Measurements from ENCODE around the gene KCNMB2.

The KCNMB2 gene

DNA sequence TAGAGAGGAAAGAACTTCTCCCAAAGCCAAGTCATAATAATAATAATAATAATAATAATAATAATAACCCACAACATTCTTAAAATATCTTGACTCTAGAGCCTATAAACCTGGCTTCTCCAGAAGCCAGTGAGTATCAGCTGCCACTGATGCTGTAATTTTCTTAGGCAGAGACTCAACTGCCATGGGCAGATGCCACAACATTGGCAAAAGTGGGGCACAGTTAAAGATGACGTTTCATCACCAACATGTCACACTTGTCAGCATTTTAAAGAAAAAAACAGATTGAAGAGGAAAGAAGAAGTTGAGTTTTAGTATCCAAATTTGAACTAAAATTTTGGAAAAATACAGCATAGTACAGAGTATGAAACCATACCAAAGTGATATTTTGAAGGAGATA, 270.4 kb downstream of the KCNMB2 start:
- DNase-seq (ENCODE audit: low spot score) = no peak

DNA sequence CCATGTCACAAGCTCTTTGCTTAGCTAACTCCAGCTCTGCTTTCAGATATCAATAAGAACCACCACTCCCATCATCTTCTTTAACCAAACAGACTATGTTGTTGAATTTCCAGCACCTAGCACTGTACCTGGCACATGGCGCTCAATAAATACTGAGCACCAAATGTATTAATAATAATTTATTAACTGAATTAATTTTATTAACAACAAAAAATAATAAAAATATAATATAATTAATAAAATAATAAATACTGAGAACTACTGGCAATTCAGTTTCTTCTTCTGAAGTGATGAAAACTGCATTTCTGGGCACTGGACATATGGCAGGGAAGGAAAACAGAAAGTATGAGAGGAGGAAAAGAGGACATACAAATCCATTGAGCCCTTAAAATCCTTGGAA, 271.5 kb downstream of the KCNMB2 start:
- DNase-seq (ENCODE audit: low spot score) = no peak

DNA sequence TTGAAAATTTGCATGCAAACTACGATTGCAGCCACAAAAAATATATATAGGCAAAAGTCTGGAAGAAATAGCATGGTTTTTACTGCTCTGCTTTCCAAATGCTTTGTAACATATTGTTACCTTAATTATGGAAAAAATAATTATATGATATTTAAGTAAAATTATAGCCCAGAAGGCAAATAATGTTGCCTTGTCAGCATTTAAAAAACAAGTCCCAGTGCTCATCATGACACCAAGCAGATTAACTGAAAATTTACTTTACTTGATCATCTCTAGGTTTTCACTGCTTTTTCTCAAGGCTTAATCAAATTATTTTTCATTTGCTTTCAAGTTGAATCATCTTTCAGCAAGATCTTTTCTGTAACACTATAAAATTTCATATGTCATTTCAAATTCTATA, 272.5 kb downstream of the KCNMB2 start:
- DNase-seq (ENCODE audit: low spot score) = peak; percentile 62

DNA sequence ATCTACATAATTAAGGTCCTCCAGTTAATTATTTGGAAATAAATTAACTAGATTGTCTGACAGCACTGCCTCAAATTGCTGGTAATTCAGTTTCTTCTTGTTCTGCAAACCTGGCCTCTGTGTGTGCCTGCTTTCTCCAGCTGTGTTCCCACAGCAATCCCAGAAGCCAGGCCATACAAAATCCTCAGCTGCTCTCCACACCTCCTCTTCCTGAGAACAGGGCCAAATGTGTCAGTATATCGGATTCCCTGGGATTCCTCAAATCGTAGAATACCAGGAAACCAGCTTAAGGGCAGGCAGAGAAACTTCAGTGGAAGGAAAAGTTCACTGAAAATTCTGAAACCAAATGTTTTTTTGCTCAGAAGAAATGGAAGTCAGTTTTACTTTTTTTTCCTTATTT, 273.9 kb downstream of the KCNMB2 start:
- peak; percentile 36 for DNase-seq (ENCODE audit: low spot score)

DNA sequence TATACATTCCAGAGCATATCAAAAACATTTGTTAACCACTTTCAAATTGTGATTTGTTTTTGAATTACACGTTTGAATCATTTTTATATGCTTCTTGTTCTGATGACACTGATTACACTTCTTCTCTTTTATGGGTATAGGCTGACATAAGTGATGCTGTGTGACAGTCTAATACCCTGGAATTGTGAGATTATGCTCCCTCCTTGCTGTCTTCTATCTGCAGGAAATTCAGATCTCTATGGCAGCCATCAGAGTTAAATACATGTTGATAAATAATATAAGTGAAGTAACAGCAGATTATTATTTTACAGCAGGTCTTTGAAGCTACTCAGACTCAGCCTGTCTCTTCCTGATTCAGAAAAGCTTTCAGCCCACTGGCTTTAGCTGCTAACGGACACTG, 286.5 kb downstream of the KCNMB2 start:
- no peak for DNase-seq (ENCODE audit: low spot score)

DNA sequence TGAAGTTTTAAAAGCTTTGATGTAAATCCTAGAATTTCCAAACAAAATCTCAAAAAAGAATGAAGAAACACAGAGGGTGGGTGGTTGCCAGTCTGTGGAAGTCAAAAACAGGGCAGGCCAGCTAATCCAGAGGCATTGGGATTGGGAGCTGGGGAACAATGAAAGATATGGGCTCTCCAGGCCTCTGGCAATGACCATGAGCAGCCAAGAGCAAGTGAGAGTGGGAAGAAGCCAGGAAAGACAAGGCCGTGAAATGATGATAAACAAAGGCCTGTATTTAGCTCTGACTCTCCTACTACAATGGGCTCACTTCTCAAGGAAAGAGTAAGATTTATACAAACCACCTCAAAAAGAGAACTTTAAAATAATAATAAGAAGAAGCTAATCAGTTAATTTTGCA, 286.9 kb downstream of the KCNMB2 start:
- DNase-seq (ENCODE audit: low spot score) = no peak

DNA sequence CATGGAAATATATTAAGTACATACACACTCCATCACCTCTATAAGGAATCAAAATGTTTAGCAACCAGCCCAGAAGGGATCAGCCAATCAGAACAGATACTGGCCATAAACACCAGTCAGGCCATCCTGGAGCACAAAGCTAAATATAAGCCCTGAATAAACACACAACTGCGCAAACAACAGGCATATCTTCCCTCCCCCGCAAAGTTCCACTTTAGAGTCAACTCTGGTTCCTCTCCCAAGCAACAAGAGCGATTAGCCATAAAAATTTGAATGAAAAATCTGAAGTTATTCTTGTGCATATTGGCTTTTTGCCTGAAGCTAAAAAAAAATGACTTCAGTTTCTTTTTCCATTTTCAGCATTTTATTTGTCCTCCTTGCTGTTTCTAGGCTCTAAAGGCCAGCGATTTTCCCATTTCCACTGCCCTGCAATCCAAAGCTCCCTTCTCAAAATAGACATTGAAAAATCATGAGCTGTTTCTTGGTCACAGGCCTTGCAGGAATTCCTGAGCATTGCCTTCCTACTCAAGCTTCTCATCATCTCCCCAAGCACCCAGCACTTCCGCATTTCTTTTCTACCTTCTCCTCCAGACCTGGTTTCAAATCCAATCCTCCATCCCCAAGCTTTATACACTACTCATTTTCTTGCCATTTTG, 287.5 kb downstream of the KCNMB2 start:
- DNase-seq (ENCODE audit: low spot score) = no peak

DNA sequence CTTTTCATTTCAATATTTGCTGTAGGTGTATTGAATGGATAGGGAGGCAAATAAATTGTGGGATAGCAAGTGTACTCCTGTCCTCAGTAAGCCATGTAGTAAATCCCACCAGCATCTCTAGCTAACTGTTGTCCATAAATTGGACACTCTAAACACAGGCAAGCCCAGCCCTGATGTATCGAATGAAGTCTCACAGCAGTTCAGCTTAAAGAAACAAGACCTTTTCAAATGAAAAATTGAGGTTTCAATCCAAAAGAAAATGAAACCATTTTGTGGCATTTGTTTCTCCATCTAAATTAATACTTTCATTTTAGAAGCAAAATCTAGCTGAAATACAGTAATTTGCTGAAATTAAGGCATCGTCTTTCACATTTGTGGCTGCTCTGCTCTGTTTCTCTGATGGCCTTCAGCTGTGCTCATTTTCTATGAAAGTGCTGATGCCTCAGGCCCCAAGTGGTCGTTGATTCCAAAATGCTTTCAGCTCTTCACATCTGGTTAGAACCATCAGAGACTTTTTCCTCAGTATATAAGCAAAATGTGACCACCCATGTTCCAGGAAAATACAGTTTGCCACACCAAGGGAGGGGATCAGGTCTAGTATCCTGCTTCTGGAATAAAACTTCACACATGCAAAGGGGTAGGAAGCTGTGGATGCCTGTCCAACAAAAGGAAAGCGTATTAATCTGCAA, 290.3 kb downstream of the KCNMB2 start:
- no peak for DNase-seq (ENCODE audit: low spot score)

DNA sequence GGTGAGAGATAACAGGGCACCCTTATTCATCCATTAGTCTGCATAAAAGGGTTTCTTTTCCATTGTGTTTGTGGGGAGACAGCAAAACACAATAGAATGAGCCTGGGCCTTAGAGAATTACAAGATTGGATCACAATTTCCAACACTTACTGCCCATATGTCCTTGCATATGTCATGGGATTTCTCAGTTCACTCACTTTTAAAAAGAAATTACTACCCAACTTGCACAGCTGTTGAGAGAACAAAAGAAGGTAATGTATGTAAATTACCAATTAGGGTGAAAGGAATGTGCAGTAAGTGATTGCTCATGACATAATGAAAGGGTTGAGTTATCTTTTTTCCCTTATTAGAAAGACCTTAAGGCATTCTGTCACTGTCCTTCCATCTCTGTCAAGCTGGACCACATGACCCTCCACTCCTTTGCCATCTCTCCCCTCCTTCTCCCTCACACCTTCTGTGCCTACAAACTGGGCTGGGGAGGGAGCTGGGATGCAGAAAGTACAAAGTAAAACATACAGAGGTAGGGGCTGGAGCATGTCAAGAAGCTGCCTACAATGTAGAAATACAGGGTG, 291.1 kb downstream of the KCNMB2 start:
- no peak for DNase-seq (ENCODE audit: low spot score)

DNA sequence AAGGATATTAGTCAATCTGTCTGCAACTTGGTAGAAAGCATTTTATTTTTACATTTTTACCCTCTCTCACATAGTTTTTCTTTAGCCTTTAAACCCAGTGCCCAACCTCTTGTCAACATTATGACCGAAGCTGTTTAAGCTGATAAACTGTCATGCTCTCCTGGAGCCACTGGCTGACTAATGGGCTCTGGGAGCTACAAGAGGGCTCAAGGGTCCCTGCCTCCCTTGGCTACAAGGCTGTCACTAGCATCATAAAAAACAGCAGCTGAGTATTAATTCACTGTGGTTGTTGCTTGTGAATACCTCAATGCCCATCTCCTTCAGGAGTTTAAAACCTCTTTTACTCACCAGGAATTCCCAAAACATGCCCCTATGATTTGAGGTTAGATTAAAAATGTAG, 297.5 kb downstream of the KCNMB2 start:
- no peak for DNase-seq (ENCODE audit: low spot score)

DNA sequence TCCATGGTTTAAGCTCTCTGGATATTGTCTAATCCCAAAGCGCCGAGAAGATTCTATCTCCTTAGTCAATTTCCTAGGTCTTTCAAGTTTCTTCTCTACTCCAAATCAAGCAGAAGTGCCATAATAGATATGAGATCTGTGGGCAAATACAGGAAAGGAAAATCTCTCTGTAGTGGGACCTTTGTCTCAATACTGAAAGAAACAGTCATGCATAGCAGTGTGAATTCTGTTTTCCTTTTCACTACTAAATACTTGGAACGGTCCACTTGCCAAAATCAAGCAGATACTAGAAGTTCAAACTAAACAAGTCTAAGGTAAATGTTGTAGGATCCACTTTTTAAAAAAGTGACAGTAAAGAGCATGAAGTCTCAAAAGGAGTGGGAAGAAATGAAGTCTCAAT, 298.8 kb downstream of the KCNMB2 start:
- no peak for DNase-seq (ENCODE audit: low spot score)

DNA sequence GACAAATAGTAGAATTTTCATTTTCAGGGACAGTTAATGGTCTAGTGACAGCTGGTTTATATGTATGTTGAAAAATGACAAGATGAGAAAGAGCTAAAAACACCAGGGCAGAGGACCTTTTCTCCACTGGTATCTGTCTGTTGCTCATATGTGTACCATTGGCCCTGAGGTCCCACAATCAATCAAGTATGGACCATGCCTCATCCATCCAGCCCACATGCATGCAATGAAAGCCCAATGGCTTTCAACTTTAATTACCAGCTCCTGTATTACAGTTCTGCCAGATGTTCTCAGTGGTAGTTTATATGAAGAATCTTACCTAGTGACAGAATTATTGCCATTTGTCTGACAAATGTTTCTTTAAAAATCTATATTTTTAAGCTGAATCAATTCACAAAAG, 301.3 kb downstream of the KCNMB2 start:
- no peak for DNase-seq (ENCODE audit: low spot score)

DNA sequence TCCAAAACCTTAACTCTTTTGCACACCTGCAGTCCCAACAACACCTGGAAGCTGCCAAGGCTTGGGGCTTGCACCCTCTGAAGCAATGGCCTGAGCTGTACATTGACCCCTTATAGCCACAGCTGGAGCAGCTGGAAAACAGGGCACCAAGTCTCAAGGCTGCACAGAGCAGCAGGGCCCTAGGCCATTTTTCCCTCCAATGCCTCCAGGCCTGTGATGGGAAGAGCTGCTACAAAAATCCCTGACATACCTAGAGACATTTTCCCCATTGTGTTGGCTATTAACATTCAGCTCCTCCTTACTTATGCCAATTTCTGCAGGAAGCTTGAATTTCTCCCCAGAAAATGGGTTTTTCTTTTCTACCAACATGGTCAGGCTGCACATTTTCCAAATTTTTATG, 304.4 kb downstream of the KCNMB2 start:
- no peak for DNase-seq (ENCODE audit: low spot score)

DNA sequence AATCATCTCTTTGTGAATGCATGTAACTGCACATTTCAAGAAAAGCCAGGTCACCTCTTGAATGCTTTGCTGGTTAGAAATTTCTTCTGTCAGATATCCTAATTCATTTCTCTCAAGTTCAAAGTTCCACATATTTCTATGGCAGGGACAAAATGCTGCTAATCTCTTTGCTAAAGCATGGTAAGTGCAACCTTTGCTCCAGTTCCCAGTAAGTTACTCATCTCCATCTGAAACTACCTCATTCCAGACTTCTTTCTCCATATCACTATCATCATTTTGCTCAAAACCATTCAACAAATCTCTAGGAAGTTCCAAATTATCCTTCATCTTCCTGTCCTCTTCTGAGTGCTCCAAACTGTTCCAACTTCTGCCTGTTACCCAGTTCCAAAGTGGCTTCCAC, 304.8 kb downstream of the KCNMB2 start:
- no peak for DNase-seq (ENCODE audit: low spot score)

DNA sequence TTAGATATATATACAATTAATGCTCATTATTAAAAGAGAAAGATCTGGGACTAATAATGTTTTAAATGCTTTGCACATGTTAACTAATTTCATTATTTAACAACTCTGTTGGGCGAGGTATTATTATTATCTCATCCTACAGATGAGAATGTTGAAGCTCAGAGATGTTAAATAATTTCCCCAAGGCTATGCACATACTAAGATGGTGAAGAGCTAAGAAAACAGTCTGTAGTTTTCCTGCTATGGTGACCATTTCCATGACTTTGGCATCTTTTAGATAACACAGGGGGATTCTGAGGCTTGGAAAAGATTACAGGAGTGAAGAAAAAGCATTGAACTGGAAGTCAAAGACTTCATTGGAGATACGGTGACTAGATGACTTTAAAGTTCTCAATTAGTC, 308.7 kb downstream of the KCNMB2 start:
- DNase-seq (ENCODE audit: low spot score) = no peak

DNA sequence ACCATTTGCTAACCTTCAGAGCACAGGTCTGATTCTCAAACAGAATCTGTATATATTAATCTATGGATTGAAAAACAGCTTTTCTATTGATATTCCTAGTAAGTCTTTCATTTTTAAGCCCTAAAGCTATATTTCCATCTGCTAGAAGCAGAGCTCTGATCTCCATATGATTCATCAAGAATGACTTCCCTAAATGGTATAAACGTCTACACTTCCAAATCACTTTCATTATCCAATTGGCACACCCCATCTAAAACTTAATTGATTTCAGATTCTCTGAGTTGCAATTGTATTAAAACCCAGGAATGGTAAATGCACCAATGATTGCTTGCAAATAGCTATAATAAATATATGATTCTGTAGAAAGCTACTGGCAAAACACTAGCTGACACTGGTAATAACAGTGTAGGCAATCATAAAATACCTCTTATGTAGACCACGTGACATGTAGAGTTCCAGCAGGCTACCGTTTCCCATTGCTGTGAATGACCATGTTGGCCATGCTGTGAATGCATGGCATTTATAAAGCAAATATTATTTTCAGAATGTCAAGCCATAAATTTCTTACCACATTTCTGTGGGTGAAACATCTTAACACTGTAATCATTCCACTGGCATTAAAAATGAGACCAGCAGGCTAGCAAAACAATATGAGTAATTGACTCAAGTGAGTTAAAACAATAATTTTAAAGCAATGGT, 309.3 kb downstream of the KCNMB2 start:
- no peak for DNase-seq (ENCODE audit: low spot score)

DNA sequence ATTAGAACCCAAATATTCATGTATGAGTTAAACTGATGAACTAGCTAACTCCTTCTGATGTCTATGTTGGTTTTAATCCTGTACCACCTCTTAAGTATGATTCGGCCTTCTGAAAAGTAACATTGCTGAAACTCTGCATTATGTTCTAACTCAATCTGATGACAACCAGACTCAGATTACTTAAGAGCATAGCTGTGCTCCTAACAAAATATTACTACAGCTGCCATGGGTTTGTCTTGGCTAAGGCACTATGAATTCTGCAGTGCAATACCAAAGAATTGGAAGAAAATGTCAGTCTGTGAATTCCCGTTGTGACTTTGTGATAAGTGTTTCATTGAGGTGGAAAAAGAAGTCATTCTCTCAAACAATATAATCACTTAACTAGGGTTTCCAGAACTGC, 311.0 kb downstream of the KCNMB2 start:
- DNase-seq (ENCODE audit: low spot score) = no peak

DNA sequence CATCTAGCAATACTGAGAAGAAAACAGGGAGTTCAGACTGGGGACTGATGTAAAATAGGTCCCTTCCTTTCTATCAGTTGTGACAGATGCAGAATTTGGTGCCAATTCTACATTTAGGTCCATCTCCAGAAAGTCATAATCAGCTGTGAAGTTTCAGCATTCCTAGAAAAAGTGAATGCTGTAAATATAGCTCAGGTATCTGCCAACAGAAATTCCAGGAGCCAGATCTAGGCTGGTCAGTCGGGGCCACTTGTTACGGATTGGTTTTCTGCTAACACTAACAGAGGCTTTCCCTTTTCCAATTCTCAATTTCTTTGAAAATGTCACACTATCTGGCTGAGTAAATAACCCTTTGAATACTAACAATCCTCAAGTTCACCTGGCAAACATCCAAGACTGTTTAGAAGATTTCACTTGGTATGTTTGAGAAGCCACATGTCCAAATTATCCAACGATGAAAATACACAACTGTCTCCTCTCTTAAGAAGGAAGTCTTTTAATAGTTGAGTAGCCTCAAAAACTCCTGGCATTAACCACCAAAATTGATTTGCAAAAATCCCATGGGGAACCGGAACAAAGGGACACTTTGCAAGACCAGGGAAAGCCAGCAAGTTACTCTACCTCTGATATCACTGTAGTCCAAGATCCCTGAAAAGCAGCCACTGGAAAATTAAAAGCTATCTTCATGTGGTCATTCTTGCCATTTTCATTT, 313.1 kb downstream of the KCNMB2 start:
- no peak for DNase-seq (ENCODE audit: low spot score)

DNA sequence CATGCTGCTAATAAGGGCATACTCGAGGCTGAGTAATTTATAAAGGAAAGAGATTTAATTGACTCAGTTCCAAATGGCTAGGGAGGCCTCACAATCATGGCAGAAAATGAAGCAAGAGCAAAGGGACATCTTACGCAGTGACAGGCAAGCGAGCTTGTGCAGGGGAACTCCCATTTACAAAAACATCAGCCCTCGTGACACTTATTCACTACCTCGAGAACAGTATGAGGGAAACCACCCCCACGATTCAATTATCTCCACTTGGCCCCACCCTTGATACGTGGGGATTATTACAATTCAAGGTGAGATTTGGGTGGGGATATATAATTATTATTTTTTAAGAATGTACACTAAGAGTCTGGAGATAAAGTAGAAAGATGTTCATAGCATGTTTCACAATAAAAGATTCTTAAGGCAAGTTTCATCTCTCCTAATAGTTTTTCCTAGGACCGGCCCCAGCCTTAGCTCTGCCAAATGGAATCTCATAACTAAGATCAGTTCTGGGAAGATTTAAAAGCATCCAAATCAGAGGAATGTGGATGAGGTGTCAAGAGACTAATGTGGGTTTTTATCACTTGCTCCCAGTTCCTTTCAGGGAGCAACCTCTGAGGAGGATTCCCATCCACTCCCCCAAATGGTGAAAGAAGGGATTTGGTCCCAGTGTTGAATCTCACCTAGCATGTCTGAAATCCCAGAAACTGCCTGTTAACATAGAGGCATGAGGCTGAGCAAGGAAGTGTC, 314.4 kb downstream of the KCNMB2 start:
- no peak for DNase-seq (ENCODE audit: low spot score)

DNA sequence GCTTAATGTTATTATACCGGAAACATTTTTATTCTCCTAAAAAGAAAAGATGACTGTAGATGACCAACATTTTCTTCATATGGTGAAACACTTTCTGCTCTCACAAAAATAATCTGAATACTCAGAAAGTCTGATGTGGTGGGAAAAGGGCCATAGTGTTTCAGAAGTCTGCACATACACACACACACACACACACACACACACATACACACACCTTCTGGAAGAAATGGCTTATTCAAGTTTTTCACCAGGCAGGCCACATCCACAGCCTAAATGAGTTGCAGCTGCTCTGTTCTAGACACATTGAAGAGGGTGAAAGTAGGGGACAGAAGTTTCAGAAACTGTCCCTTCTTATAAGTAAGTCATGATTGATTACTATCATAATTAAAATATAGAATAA, 315.3 kb downstream of the KCNMB2 start:
- no peak for DNase-seq (ENCODE audit: low spot score)

DNA sequence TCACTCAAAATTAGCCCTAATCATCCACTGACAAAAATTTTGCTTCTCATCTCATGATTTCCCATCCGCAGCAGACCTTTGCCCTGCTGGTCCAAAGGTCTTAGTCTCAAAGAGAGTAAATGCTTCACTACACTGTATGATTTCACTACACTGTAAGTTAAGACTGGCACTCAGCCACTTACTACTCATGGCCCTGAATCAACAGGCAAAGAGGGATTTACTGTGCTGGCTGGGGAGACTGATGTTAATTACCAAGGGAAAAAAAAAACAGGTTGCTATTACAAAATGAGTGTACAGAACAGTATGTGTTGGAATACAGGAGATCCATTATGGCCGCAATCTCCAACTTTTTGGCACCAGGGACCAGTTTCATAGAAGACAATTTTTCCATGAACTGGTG, 320.6 kb downstream of the KCNMB2 start:
- no peak for DNase-seq (ENCODE audit: low spot score)
